Endodermal cell (in vitro differentiated cells): Measurements from ENCODE around the gene KIRREL3. TPM values are rescaled to one million over a fixed set of nuclear protein-coding genes. Genes with fewer than 3 reads are reported as not detected.

Experiments
- DNase-seq: peaks from one replicate; pipeline ENCODE4 v3.0.0-alpha.2; 2017
- H3K27ac ChIP-seq: 2 replicates; pipeline ENCODE4 v1.5.1; 2013; ENCODE audit warnings: mild to moderate bottlenecking, low read depth, low read length, moderate library complexity
- H3K27me3 ChIP-seq: 2 replicates; pipeline ENCODE4 v1.6.1; 2013; ENCODE audit warnings: mild to moderate bottlenecking, low read length, moderate library complexity; ENCODE audit not compliant: insufficient read depth, control insufficient read depth, poor library complexity, severe bottlenecking
- H3K36me3 ChIP-seq: 2 replicates; pipeline ENCODE4 v1.7.0; 2013; ENCODE audit warnings: mild to moderate bottlenecking, low read length, moderate library complexity; ENCODE audit not compliant: control insufficient read depth, insufficient read depth
- H3K4me1 ChIP-seq: one replicate; pipeline ENCODE4 v1.7.0; 2013; ENCODE audit warnings: low read length; ENCODE audit not compliant: control insufficient read depth, insufficient read depth
- H3K4me3 ChIP-seq: 2 replicates; pipeline ENCODE4 v1.5.1; 2013; ENCODE audit warnings: mild to moderate bottlenecking, low read length, moderate library complexity
- H3K9ac ChIP-seq: 2 replicates; pipeline ENCODE4 v1.6.1; 2013; ENCODE audit warnings: mild to moderate bottlenecking, low read length, moderate library complexity; ENCODE audit not compliant: poor library complexity, severe bottlenecking; ENCODE audit errors: extremely low read depth
- H3K9me3 ChIP-seq: 2 replicates; pipeline ENCODE4 v1.6.1; 2013; ENCODE audit warnings: mild to moderate bottlenecking, low read length, moderate library complexity; ENCODE audit not compliant: control insufficient read depth
- H3K27ac Mint-ChIP-seq: 2 replicates; pipeline ENCODE4 v1.8.0; 2020; ENCODE audit warnings: mixed read lengths
- H3K27me3 Mint-ChIP-seq: 2 replicates; pipeline ENCODE4 v1.8.0; 2021; ENCODE audit warnings: mild to moderate bottlenecking, mixed read lengths; ENCODE audit not compliant: insufficient read depth
- H3K36me3 Mint-ChIP-seq: 2 replicates; pipeline ENCODE4 v1.8.0; 2020; ENCODE audit warnings: low read depth, mixed read lengths
- H3K4me1 Mint-ChIP-seq: 2 replicates; pipeline ENCODE4 v1.8.0; 2020; ENCODE audit warnings: mixed read lengths
- H3K4me3 Mint-ChIP-seq: 2 replicates; pipeline ENCODE4 v1.8.0; 2020; ENCODE audit warnings: mild to moderate bottlenecking, moderate library complexity, mixed read lengths
- H3K9me3 Mint-ChIP-seq: 2 replicates; pipeline ENCODE4 v1.8.0; 2020; ENCODE audit warnings: mild to moderate bottlenecking, mixed read lengths
- WGBS, 2 experiments: methylation state at CpG; one replicate each; pipeline versions ENCODE4 v1.1.5 to v1.1.7; 2013; ENCODE audit warnings: missing lambda C conversion rate in 2 of 2, mixed read lengths in 1 of 2; ENCODE audit not compliant: insufficient coverage in 1 of 2, insufficient read length in 1 of 2; 5-methylcytosine and 5-hydroxymethylcytosine counted together
- total RNA-seq, 2 donors: library from RNA; stranded (reverse); fragmentation: NEBNext Ultra II Directional in 1 of 2; extraction: Animal tissue kit (Norgen Biotek cat#: 25700) in 1 of 2; gene quantifications; 2 replicates in 1 of 2; 3 replicates in 1 of 2; pipeline ENCODE4 v1.2.1, GENCODE V29; 2021
- TF ChIP-seq, protein P1 (sequence below): fragments of 200-600 bp; sonication (generic); conservative IDR thresholded peaks from 2 replicates; pipeline ENCODE4 v1.5.0; 2021; ENCODE audit warnings: antibody characterized with exemption, mild to moderate bottlenecking

Gene KIRREL3
- total RNA-seq, 2 donors from 2014 or later, result 1.1 to 1.4 TPM

DNA sequence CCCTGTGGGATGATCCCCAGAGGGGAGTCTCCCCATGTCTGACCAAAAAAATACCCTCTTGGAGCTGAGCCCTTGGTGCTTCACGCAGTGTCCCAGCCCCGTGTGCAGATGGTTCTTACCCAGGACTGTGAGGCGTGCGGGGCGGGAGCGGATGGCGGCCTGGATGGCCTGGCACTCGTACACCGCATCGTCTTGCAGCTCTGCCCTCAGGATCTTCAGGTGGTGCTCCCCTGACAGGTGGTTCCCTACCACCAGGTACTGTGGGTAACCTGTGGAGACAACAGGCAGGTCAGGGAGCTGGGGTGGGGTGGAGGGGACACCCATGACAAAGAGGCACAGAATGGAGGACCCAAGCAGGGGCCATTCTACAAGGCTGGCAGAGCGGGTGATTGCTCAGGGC lies 479.4 kb downstream of the KIRREL3 start:
- Histone ChIP-seq H3K9me3 (no peaks in the 10 kb centered on the region), H3K4me1 (peaks cover 13% of the 10 kb centered on the region), H3K27ac (no peak overlapping the region), H3K27me3 (no peaks in the 10 kb centered on the region), H3K4me3 (no peak overlapping the region), H3K9ac (no peak overlapping the region), H3K36me3 (no peaks in the 10 kb centered on the region)
- no peak overlapping the region for H3K27ac Mint-ChIP-seq
- peaks cover 2% of the 10 kb centered on the region for H3K27me3 Mint-ChIP-seq
- WGBS, 2 experiments, result 87 to 96% methylated on average over 4 to 11 of the region's 11 CpGs
- no peak overlapping the region for H3K4me3 Mint-ChIP-seq
- H3K9me3 Mint-ChIP-seq, result no peaks in the 10 kb centered on the region
- no peak for DNase-seq
- no peaks in the 10 kb centered on the region for H3K36me3 Mint-ChIP-seq
- H3K4me1 Mint-ChIP-seq, result peaks cover 14% of the 10 kb centered on the region
- TF ChIP-seq, protein P1, sequence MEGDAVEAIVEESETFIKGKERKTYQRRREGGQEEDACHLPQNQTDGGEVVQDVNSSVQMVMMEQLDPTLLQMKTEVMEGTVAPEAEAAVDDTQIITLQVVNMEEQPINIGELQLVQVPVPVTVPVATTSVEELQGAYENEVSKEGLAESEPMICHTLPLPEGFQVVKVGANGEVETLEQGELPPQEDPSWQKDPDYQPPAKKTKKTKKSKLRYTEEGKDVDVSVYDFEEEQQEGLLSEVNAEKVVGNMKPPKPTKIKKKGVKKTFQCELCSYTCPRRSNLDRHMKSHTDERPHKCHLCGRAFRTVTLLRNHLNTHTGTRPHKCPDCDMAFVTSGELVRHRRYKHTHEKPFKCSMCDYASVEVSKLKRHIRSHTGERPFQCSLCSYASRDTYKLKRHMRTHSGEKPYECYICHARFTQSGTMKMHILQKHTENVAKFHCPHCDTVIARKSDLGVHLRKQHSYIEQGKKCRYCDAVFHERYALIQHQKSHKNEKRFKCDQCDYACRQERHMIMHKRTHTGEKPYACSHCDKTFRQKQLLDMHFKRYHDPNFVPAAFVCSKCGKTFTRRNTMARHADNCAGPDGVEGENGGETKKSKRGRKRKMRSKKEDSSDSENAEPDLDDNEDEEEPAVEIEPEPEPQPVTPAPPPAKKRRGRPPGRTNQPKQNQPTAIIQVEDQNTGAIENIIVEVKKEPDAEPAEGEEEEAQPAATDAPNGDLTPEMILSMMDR, result no peak

DNA sequence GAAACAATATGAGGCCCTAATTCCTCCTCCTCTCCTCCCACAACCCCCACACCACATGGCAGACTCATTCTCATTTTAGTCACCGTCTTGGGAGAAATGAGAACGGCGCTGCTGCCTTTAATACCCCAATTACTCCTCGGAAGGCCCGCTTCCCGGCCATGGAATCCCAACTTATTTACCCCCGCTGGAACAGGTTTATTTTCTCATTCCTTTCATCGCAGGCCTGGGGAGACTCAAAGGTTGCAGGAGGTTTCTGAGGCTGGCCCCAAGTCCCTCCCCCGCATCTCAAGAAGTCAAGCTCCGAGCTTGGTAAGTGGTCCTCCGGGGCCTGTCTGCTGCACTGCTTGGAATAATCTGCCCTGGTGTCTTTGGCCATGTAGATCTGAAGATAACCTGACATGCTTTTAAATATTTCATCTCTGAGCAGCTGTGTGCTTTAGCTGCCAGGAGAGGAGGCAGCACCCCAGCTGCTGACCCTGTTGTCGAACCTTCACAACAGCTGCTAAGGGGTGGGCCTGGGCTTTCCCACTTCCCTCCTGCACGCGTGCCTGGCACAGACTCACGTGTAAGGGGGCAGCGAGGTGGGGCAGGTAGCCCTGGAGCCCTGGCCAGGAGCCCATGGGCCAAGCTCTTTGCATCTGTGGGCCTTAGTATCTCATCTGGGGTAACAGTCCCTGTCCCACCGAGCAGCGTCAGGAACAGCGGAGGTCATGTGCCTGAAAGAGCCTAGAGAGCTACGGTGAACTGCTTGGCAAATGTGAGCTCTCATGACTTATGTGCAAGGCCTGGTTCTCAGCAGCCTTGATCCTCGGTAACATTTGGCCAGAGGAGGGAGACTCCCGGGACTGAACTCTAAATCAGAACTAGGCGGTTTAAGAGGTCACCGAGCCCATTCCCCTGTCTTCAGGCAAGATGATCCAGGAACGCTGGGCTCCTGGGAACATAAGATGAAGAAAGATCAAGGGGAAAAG lies 480.5 kb downstream of the KIRREL3 start:
- 95% methylated on average over 18 to 25 of the region's 25 CpGs for WGBS, 2 experiments
- H3K36me3 ChIP-seq, result no peaks in the 10 kb centered on the region
- H3K27ac ChIP-seq, result no peak overlapping the region
- Mint-ChIP-seq H3K27me3 (peaks cover 2% of the 10 kb centered on the region), H3K4me1 (peaks cover 14% of the 10 kb centered on the region), H3K27ac (no peak overlapping the region), H3K36me3 (no peaks in the 10 kb centered on the region), H3K9me3 (no peaks in the 10 kb centered on the region), H3K4me3 (no peak overlapping the region)
- TF ChIP-seq, protein P1, result no peak
- no peak overlapping the region for H3K4me3 ChIP-seq
- no peak for DNase-seq
- no peak overlapping the region for H3K9ac ChIP-seq
- H3K9me3 ChIP-seq, result no peaks in the 10 kb centered on the region
- H3K4me1 ChIP-seq, result peaks cover 13% of the 10 kb centered on the region
- no peaks in the 10 kb centered on the region for H3K27me3 ChIP-seq

DNA sequence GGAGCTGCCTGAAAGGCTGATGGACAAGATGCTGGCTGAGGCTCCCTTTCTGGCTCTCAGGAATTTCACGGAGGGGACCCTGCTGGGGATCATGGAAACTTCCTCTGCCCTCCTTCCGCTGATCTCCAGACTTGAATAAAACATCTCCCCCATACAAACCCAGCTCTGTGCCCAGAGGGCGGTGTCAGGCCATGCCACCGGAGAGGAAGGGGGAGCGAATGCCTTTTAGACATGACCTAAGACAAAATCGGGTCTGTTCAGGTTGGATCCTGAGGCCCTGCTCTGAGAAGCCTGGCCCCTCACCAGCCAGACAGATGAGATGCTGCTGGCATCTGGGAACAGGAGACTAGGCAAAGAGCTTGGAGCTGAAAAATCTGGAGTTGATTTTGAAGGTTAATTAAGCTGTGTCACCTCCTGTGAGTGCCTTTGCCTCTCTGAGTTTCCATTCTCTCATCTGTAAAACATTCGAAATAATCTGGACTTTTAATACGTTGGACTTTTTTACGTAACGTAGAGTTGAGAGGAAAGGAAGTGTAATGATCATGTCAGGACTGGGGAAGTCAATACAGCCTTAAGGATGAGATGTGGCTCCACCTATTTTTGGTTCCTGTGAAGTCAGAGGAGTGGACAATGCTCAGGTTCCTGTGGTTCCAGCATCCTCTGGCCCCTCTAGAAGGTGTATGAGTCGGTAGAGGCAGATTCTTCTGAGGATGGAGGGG lies 481.4 kb downstream of the KIRREL3 start:
- no peak for DNase-seq
- Mint-ChIP-seq H3K9me3 (no peaks in the 10 kb centered on the region), H3K36me3 (no peaks in the 10 kb centered on the region), H3K4me1 (peaks cover 18% of the 10 kb centered on the region), H3K27ac (no peak overlapping the region), H3K4me3 (no peak overlapping the region), H3K27me3 (peaks cover 2% of the 10 kb centered on the region)
- no peaks in the 10 kb centered on the region for H3K36me3 ChIP-seq
- H3K9ac ChIP-seq, result no peak overlapping the region
- WGBS, 2 experiments, result 82 to 91% methylated on average over 7 to 11 of the region's 11 CpGs
- TF ChIP-seq, protein P1, result no peak
- no peak overlapping the region for H3K27ac ChIP-seq
- H3K27me3 ChIP-seq, result no peaks in the 10 kb centered on the region
- H3K4me1 ChIP-seq, result peaks cover 16% of the 10 kb centered on the region
- no peaks in the 10 kb centered on the region for H3K9me3 ChIP-seq
- no peak overlapping the region for H3K4me3 ChIP-seq
